GM12891 (cell line): ENCODE data around the gene DAZAP1.
A peak's percentile ranks its signal among the peaks of the same experiment; 100 is the strongest.
"Not testable (repeated sequence)": the region's sequence is repeated elsewhere in the genome, so short reads cannot be mapped to it uniquely, and the experiment has no call there.

Experiments
- DNase-seq: peaks from one replicate; pipeline ENCODE4 v3.0.0; 2011; ENCODE audit warnings: low spot score; ENCODE audit not compliant: insufficient read length
- FAIRE-seq: peaks from 2 replicates; lab custom pipeline; 2011; peaks lifted over from hg19 to GRCh38; lab: Jason Lieb, UNC
- PAX5 ChIP-seq: IDR thresholded peaks from 2 replicates; pipeline ENCODE4 v1.6.1; 2011; ENCODE audit warnings: low read length, moderate library complexity, mild to moderate bottlenecking; ENCODE audit not compliant: insufficient read depth, severe bottlenecking
- POLR2A ChIP-seq: IDR thresholded peaks from 2 replicates; pipeline ENCODE4 v1.6.1; 2011; ENCODE audit warnings: low read depth, low read length, control low read depth
- POLR2AphosphoS5 ChIP-seq: IDR thresholded peaks from 2 replicates; pipeline ENCODE4 v1.6.1; 2011; ENCODE audit warnings: low read depth, low read length, control low read depth
- POU2F2 ChIP-seq: IDR thresholded peaks from 2 replicates; pipeline ENCODE4 v1.6.1; 2011; ENCODE audit warnings: low read depth, mild to moderate bottlenecking, control low read depth, low read length, moderate library complexity
- SPI1 ChIP-seq: IDR thresholded peaks from 2 replicates; pipeline ENCODE4 v1.6.1; 2011; ENCODE audit warnings: low read depth, low read length, control low read depth
- TAF1 ChIP-seq: IDR thresholded peaks from 2 replicates; pipeline ENCODE4 v1.6.1; 2011; ENCODE audit warnings: low read depth, low read length, control low read depth

DAZAP1 gene

DNA sequence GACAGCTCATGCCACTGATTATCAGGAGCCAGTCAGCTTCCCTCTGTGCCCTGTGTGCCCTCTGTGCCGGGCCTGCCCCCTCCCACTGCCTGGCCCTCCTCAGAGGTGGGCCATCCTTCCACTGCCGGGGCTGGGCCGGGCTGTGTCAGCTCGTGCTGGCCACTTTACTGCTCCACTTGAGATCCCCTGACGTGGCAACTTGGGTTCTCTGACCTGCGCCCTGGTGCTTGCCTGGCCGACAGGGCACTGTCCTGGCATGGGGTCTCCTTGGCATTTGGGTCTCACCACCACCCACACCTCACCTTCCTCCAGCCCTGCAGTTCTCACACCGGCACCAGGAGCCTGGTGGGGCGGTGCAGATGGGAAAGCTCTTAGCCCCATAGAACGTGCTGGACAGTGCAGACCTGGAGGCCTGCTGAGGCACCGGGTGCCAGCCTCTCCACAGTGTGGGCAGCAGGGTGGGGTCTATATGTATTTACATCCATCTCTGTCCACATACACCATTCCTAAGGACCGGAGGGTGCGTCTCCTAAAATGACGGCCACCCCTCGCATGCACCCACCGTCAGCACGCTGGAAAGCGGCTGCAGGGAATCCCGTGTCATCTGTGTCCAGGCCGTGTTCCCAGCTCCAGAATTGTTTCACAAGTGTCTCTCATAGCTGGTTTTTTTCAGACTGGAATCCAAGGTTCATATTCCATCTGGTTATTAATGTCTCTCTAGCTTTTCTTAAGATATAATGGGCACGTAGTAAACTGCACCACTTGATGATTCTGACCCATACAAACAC is 11.8 kb downstream of the DAZAP1 start:
- FAIRE-seq, result no peak
- no peak for DNase-seq
- TF ChIP-seq POU2F2 (no peak), PAX5 (no peak), POLR2AphosphoS5 (no peak), SPI1 (no peak), TAF1 (no peak), POLR2A (no peak)

DNA sequence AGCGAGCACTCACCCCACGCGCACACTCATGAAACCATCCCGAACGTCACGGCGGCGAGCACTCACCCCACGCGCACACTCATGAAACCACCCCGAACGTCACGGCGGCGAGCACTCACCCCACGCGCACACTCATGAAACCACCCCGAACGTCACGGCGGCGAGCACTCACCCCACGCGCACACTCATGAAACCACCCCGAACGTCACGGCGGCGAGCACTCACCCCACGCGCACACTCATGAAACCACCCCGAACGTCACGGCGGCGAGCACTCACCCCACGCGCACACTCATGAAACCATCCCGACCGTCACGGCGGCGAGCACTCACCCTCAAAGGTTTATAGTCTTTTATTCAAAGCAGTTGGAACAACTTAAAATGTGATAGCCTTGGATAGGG is 12.7 kb downstream of the DAZAP1 start:
- not testable (repeated sequence) for DNase-seq, FAIRE-seq

GRCh38 chr19:1420590-1420989 is 13.2 kb downstream of the DAZAP1 start:
- DNase-seq (no peak), FAIRE-seq (no peak)
- TF ChIP-seq POU2F2 (no peak), TAF1 (no peak), POLR2AphosphoS5 (no peak), POLR2A (no peak), PAX5 (no peak), SPI1 (no peak)

DNA sequence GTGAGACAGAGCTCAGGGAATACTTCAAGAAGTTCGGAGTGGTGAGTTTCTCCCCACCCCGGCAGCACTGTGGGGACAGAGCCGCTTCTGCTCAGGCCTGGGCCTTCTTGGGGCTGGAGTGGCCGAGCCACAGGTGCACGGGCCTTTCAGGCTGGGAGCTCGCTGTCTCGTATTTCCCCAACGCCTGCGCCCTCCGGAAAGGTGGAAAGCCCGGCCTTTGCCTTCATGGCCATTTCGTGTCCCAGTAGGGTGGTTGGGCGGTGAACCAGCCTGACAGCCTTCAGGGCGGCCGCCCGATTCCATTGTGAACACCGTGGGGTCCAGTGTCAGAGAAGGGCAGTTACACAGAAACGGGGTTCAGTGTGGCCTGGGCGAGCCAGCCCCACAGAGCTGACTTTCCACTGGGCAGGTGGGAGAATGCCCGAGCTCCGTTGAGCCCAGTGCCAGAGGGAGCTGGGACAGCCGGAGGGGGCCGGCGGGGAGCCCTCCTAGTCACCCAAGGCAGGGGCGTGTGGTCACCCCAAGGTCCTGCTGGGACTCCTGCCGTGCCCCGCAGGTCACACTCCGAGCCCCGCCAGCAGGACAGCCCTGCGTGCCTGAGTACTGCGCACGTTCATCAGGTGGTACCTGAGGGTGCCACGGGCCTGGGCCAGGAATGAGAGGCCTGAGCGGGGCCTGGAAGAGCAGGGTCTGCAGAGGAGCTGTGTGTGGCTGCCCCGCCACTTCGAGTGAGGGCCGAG is 14.0 kb downstream of the DAZAP1 start:
- TF ChIP-seq POLR2A (0 out of 2 replicates have a peak, but pooled peaks have one; percentile 11), POU2F2 (no peak)
- no peak for FAIRE-seq
- DNase-seq, result no peak

- DNase-seq (no peak), FAIRE-seq (no peak)
- TF ChIP-seq POLR2A, result no peak
- no peak for TF ChIP-seq TAF1
- TF ChIP-seq POLR2AphosphoS5, result no peak
- TF ChIP-seq SPI1, result no peak
- TF ChIP-seq POU2F2, result no peak
- TF ChIP-seq PAX5, result no peak
Measured at GRCh38 chr19:1421958-1422305, 14.5 kb downstream of the DAZAP1 start.

DNA sequence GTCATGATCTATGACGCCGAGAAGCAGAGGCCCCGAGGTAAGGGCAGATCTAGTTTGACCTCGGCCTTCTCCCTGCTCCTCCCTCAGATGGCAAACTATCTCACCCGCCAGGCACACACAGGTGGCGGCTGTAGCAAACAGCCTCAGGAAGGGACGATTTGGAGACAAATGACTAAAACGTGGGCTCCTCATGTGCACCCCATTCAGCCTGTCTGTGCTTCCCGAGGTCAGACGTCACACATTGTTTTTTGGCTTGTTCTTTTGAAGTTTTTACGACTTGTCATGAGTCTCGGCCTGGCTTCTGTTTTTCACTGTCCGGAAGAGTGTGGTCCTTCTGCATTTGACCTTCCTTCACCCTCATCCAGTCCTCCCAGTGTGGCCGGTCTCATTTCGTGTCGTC is 15.0 kb downstream of the DAZAP1 start:
- no peak for FAIRE-seq
- no peak for TF ChIP-seq POLR2AphosphoS5
- TF ChIP-seq POLR2A, result no peak
- TF ChIP-seq PAX5, result no peak
- no peak for TF ChIP-seq SPI1
- no peak for TF ChIP-seq TAF1
- no peak for TF ChIP-seq POU2F2
- DNase-seq, result no peak

- TF ChIP-seq TAF1, result no peak
- TF ChIP-seq POU2F2, result no peak
- no peak for TF ChIP-seq SPI1
- no peak for TF ChIP-seq POLR2A
- no peak for TF ChIP-seq PAX5
- TF ChIP-seq POLR2AphosphoS5, result no peak
- no peak for FAIRE-seq
- DNase-seq, result no peak
Measured at GRCh38 chr19:1422943-1423342, 15.6 kb downstream of the DAZAP1 start.

DNA sequence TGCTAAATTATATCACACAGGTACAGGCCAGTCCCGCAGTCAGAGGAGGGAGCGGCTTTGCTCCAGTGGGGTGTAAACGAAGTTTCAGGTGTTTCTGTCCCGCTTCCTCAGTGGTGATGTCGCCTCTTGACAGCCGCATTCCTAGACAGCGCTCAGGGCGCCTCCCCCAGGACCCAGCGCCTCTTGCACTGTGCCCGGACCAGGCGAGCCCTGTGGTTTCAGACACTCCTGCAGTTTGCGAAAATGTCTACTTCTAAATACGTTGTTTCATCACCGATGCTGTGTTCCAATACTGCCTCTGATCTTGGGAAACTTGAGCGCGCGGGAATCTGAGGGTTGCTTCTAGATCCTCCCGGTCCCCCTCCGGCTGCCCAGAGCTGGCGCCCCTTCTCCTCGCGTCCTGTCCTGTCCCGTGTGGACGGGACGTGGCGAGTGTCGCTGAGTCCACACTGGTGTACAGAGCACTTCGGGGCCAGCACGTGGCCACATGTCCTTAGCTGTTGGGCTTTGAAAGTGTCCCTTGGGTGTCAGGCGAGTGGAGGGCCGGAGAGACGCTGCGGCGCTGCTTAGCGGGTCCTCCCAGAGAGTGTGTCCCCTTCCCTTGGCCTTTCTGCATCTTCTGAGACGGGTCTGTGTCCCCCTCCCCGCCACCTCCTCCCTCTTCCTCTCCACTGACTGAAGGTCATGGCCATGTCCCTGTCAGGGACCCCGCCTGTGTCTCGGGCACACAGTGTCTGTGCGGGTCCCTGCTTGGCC is 16.2 kb downstream of the DAZAP1 start:
- no peak for DNase-seq
- no peak for FAIRE-seq
- TF ChIP-seq POU2F2 (no peak), PAX5 (no peak), SPI1 (no peak), TAF1 (no peak), POLR2A (no peak), POLR2AphosphoS5 (no peak)

GRCh38 chr19:1424192-1424955 is 17.0 kb downstream of the DAZAP1 start:
- DNase-seq, result no peak
- no peak for TF ChIP-seq TAF1
- TF ChIP-seq POLR2A, result no peak
- TF ChIP-seq POU2F2, result no peak
- no peak for TF ChIP-seq SPI1
- TF ChIP-seq PAX5, result no peak
- no peak; the same call in 1 of the 2 replicates for TF ChIP-seq POLR2AphosphoS5
- FAIRE-seq, result no peak
